GM23248 (cell line): ENCODE measurements around the gene SEC24D.

ENCODE experiments used
- EZH2 ChIP-seq: fragments of 200-600 bp; sonication (generic); IDR thresholded peaks from 2 replicates; pipeline ENCODE4 v1.6.1; 2018; ENCODE audit warnings: antibody characterized with exemption, mild to moderate bottlenecking; ENCODE audit not compliant: insufficient read depth, poor library complexity, severe bottlenecking
- EZH2phosphoT487 ChIP-seq: fragments of 200-600 bp; sonication (generic); IDR thresholded peaks from 2 replicates; pipeline ENCODE4 v1.6.1; 2018; ENCODE audit warnings: antibody characterized with exemption, moderate library complexity, mild to moderate bottlenecking, low read depth; ENCODE audit not compliant: insufficient read depth

- TF ChIP-seq EZH2 = no peak
- TF ChIP-seq EZH2phosphoT487 = no peak
These were observed 73.8 kb downstream of the SEC24D start for GRCh38 chr4:118762155-118762554.
